AG04450 (cell line): Measurements from ENCODE around the gene CCL4L2. TPM values are rescaled to one million over a fixed set of nuclear protein-coding genes. Genes with fewer than 3 reads are reported as not detected.
"Not testable (repeated sequence)": the region's sequence is repeated elsewhere in the genome, so short reads cannot be mapped to it uniquely, and the experiment has no call there.

Experiments used
- CTCF ChIA-PET: fragments of 300-600, 350-600 bp; formaldehyde crosslinking; extraction: SDS; loops from one replicate; lab custom pipeline; 2022; ENCODE audit warnings: antibody characterized with exemption, inconsistent platforms; lab: Charles Lee
- POLR2A ChIA-PET: fragments of 350-600 bp; formaldehyde crosslinking; extraction: SDS; loops from one replicate; lab custom pipeline; 2021; ENCODE audit warnings: antibody characterized with exemption, inconsistent platforms; lab: Yijun Ruan, JAX
- DNase-seq: peaks from one replicate; pipeline ENCODE4 v3.0.0-alpha.2; 2011; ENCODE audit warnings: low read depth, low spot score
- H3K27ac ChIP-seq: one replicate; pipeline ENCODE4 v1.5.1; 2012; ENCODE audit warnings: low read depth, low read length, control low read depth
- H3K27me3 ChIP-seq: one replicate; pipeline ENCODE4 v1.6.0; 2012; ENCODE audit warnings: low read length; ENCODE audit not compliant: control insufficient read depth, insufficient read depth
- H3K4me3 ChIP-seq: 2 replicates; pipeline ENCODE4 v1.5.1; 2011; ENCODE audit warnings: mild to moderate bottlenecking, low read depth, low read length, control low read depth
- H3K9me3 ChIP-seq: 2 replicates; pipeline ENCODE4 v1.5.1; 2012; ENCODE audit warnings: low read length; ENCODE audit not compliant: control insufficient read depth, insufficient read depth
- polyA plus RNA-seq: library from polyadenylated mRNA; depleted of rRNA; stranded (reverse); fragments of >200 nt; gene quantifications from 2 replicates; pipeline ENCODE4 v1.2.3, GENCODE V29; 2011
- TF ChIP-seq, protein P1 (sequence below): IDR thresholded peaks from 2 replicates; pipeline ENCODE4 v1.5.1; 2011; ENCODE audit warnings: low read depth, low read length, control low read depth, inconsistent platforms

Gene CCL4L2
- polyA plus RNA-seq, 1 experiment = not detected

DNA sequence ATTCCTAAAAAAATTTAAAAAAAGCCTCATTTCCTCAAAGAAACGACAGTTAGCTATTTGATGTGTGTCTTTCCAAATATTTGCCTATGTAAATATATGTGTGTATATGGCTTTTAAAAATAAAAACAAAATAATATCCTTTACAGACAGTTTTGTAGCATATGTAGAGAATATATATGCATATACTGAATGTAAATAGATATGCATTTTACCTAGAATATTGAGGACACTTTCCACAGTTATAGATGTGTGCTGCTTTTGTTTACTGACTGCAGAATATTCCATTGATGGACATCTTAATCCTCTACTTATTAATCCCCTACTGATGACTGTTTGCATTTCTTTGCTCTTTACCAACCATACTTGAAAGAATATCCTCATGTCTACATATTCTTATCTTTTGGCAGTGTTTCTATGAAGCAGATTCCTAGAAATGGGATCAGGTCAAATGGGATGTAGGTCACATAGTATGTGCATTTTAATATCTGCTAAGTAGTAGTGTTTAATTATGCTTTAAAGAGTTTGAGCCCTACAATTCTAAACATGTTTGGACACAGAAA, 17.6 kb upstream of the CCL4L2 start:
- TF ChIP-seq, protein P1, sequence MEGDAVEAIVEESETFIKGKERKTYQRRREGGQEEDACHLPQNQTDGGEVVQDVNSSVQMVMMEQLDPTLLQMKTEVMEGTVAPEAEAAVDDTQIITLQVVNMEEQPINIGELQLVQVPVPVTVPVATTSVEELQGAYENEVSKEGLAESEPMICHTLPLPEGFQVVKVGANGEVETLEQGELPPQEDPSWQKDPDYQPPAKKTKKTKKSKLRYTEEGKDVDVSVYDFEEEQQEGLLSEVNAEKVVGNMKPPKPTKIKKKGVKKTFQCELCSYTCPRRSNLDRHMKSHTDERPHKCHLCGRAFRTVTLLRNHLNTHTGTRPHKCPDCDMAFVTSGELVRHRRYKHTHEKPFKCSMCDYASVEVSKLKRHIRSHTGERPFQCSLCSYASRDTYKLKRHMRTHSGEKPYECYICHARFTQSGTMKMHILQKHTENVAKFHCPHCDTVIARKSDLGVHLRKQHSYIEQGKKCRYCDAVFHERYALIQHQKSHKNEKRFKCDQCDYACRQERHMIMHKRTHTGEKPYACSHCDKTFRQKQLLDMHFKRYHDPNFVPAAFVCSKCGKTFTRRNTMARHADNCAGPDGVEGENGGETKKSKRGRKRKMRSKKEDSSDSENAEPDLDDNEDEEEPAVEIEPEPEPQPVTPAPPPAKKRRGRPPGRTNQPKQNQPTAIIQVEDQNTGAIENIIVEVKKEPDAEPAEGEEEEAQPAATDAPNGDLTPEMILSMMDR = no peak
- no peaks in the 10 kb centered on the region for H3K27me3 ChIP-seq
- H3K27ac ChIP-seq = no peak overlapping the region
- CTCF ChIA-PET = interaction anchor here (1.6 to 2.9 kb wide), 2 partner anchors 44 to 290 kb away, joined by 3 to 18 read pairs; no protein-coding TSS in a partner anchor
- no peak for DNase-seq
- H3K9me3 ChIP-seq = no peaks in the 10 kb centered on the region
- no peak overlapping the region for H3K4me3 ChIP-seq
- POLR2A ChIA-PET = interaction anchor here (2.0 kb wide), 1 partner anchor 10 kb away, joined by 13 read pairs; no protein-coding TSS in a partner anchor

DNA sequence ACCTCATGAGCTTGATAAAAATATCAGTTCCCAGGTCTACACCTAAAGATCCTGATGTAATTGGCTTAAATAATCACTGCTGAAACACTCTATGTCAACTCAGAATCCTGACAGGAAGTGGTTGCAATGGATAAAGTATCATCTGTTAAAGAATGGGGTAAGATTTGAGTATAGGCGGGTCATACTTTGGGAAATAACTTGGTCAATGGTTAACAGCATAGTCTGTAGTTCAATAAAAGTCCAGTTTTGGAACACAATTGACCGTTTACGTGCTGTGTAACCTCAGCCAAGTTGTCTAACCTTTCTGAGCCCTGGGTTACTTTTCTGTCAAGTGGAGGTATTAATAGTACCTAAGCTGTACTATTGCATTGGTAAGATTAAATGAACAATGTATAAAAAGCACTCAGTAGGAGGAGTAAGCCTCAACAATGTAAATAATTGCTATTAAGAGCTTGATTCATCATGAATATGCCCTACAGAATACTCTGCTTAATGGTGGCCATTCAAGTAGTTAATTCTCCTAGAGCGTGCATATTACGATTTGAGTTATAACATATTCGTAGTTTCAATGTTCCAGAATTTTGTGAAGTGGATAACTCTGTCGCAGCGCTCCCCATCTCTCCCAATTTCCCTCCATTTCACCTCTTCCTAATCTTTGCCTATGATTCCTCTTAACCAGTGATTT, 16.6 kb upstream of the CCL4L2 start:
- ChIA-PET POLR2A (interaction anchor here (1.5 kb wide), 1 partner anchor 11 kb away, joined by 3 read pairs; no protein-coding TSS in a partner anchor), CTCF (interaction anchor here (1.2 to 2.9 kb wide), 2 partner anchors 11 to 45 kb away, joined by 5 to 18 read pairs; no protein-coding TSS in a partner anchor)
- H3K9me3 ChIP-seq, H3K27me3 ChIP-seq, H3K4me3 ChIP-seq, H3K27ac ChIP-seq, DNase-seq: not testable (repeated sequence)

DNA sequence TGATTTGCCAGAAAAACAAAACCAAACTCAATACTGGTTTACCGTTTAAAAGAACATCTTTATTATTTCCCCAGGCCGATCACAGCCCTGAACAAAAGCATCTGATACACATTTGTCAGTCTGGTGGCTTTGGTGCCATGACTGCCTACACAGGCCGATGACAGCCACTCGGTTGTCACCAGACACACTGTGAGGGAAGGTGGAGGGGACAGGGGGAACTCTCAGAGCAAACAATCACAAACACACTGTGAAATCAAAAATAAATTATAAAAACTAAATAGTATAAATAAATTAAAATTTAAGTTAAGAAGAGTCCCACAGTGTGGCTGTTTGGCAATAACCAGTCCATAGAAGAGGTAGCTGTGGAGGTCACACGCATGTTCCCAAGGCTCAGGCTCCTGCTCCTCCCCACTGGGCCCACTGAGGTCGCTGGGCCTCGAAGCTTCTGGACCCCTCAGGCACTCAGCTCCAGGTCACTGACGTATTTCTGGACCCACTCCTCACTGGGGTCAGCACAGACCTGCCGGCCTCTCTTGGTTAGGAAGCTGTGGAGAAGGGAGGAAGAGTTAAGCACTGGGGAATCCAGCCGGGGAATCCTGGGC, 15.9 kb upstream of the CCL4L2 start:
- DNase-seq, H3K27me3 ChIP-seq: not testable (repeated sequence)
- POLR2A ChIA-PET = interaction anchor here (1.5 kb wide), 1 partner anchor 12 kb away, joined by 3 read pairs; no protein-coding TSS in a partner anchor

DNA sequence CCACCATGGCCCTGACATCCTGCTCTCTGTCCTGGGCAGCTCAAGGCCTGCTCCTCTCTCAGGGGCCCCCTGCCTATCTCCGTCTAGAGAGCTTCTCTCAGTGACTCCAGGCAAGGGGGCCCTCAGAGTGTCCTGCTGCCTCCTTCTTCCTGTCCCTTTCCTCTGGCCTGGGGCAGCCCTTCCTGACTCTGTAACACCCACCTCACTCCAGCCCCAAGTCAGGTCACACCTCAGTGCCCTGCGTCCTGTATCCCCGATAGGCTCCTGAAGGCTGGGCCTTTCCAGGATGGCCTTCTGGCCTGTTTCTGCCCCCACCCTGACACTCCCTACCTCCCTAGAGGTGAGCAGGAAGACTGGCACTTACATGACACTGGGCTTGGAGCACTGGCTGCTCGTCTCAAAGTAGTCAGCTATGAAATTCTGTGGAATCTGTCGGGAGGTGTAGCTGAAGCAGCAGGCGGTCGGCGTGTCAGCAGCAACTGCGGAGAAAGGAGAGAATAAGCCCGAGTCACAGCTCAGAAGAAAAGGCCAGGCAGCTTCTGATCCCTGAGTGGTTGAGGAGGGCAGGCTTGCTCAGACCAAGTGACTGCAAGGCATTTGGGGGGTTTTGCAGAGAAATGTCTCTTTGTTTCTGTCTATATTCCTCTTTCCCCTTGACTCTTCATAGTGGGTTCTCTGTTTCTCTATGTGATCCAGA, 15.3 kb upstream of the CCL4L2 start:
- CTCF ChIA-PET = interaction anchor here (1.2 kb wide), 1 partner anchor 13 kb away, joined by 5 read pairs; no protein-coding TSS in a partner anchor
- POLR2A ChIA-PET = interaction anchor here (1.5 kb wide), 1 partner anchor 13 kb away, joined by 3 read pairs; no protein-coding TSS in a partner anchor
- TF ChIP-seq, protein P1 = no peak

More for the DNA sequence above, 15.9 kb upstream of the CCL4L2 start:
- not testable (repeated sequence) for H3K27ac ChIP-seq, H3K4me3 ChIP-seq, H3K9me3 ChIP-seq
- CTCF ChIA-PET = interaction anchor here (1.2 kb wide), 1 partner anchor 12 kb away, joined by 5 read pairs; no protein-coding TSS in a partner anchor

DNA sequence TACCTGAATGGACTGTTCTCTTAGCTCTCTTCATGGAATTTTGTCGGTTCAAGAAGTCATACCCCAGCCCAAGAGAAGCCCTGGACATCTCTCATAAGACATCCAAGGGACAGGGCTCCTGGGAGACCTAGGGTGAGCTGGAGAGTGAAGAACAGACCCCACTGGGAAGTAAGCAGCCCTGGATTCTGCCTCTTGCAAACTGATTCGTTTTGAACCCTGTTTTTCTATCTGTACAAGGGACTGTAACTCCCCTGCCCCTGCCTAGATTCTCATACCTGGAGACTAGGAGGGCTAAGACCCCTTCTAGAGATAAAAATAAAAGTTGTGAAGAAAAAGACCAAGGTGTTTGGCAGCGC, 14.8 kb upstream of the CCL4L2 start:
- no peak for DNase-seq
- H3K9me3 ChIP-seq = no peaks in the 10 kb centered on the region
- ChIA-PET POLR2A (interaction anchor here (1.5 kb wide), 1 partner anchor 13 kb away, joined by 3 read pairs; no protein-coding TSS in a partner anchor), CTCF (no interaction called here)
- no peak overlapping the region for H3K27ac ChIP-seq
- TF ChIP-seq, protein P1 = no peak
- H3K4me3 ChIP-seq = no peak overlapping the region
- no peaks in the 10 kb centered on the region for H3K27me3 ChIP-seq

More for the DNA sequence above, 15.3 kb upstream of the CCL4L2 start:
- no peak for DNase-seq
- H3K9me3 ChIP-seq = no peaks in the 10 kb centered on the region
- no peak overlapping the region for H3K27ac ChIP-seq
- no peaks in the 10 kb centered on the region for H3K27me3 ChIP-seq
- H3K4me3 ChIP-seq = no peak overlapping the region
